Hindlimb muscle (tissue), 1 donor: ENCODE measurements around the gene ECHS1. TPM values are rescaled to one million over a fixed set of nuclear protein-coding genes. Genes with fewer than 3 reads are reported as not detected.

Source experiments
- DNase-seq: peaks from one replicate; pipeline ENCODE4 v3.0.0-alpha.2; 2013
- polyA plus RNA-seq: library from polyadenylated mRNA; unstranded; fragments of 120-200 nt; gene quantifications from one replicate; pipeline ENCODE4 v1.2.1, GENCODE V29; 2013; ENCODE audit not compliant: insufficient read length

The ECHS1 gene
- polyA plus RNA-seq, 1 donor: 152 TPM

DNA sequence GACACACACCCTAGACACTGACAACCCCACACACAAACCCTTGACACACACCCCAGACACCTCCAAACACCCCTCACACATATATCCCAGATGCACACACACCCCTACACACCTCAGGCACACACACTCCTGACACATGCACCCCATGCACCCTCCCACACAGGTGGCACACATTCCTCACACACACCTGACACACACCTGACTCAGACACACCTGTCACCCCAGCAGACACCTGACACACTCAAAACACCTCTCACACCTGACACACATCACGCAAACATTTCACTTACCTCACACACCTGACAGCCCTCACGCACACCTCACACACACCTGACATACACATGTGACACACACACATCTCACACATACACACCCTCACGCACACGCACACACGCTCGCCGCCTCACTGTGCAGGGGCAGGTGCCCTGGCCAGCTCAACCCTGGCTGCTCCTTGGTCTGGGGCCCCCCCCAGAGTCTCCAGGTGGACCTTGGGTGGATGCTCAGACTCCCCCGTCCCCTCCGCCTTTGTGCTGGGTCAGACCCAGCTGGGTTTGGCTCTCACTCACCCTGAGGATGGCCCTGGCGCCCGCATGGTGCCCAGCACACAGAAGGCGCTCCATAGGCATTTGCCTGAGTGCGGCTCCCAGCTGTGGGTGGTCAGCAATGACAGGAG, 33.3 kb downstream of the ECHS1 start:
- no peak for DNase-seq

DNA sequence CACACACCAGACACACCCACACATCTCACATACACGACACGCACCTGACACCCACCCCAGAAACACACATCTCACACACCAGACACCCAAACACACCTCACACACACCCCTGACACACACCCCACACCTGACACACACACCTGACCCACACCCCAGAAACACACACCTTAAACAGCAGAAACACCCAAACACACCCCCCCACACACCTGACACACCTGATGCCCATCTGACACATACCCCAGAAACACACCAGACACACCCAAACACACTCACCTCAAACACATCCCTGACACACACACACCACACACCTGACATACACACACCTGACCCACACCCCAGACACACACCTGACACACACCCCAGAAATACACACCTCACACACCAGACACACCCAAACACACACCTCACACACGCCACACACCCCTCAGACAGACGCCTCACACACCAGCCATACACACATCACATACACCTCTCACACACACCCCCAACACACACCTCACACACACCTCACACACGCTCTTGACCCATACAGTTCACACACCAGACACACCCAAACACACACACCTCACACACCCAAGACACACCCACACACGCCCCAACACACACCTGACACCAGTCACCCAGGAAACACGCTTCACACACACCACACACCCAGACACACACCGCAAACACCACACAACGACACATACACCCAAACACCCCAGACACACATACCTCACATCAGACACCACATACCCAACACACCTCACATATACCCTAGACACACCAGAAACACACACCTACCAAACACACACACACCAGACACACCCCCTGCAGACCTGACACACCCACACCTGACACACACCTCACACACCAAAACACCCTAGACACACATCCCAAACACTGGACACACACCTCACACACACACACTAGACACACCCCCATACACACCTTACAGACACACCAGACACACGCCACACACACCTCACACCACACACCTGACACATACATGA, 34.8 kb downstream of the ECHS1 start:
- DNase-seq: no peak

DNA sequence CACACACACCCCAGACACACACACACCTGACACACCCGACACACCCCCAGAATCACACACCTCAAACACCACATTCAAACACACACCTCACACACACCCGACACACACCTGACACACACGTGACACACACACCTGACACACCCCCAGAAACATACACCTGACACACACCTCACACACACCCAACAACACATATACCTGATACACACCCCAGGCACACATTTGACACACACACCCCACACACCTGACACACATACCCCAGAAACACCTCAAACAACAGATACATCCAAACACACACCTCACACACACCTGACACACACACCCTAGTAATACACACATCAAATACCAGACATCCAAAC, 35.8 kb downstream of the ECHS1 start:
- DNase-seq: no peak

- DNase-seq: no peak
Measured at GRCh38 chr10:133336577-133337369, 36.4 kb downstream of the ECHS1 start, which contains the start of gene CALY. Gene CALY (minus strand): TSS chr10:133336896. CDS start chr10:133328989, 7,907 bp downstream.

GRCh38 chr10:133336118-133336576, 37.0 kb downstream of the ECHS1 start:
- DNase-seq: no peak

GRCh38 chr10:133335246-133336117, 37.7 kb downstream of the ECHS1 start:
- peak; percentile 79 for DNase-seq

DNA sequence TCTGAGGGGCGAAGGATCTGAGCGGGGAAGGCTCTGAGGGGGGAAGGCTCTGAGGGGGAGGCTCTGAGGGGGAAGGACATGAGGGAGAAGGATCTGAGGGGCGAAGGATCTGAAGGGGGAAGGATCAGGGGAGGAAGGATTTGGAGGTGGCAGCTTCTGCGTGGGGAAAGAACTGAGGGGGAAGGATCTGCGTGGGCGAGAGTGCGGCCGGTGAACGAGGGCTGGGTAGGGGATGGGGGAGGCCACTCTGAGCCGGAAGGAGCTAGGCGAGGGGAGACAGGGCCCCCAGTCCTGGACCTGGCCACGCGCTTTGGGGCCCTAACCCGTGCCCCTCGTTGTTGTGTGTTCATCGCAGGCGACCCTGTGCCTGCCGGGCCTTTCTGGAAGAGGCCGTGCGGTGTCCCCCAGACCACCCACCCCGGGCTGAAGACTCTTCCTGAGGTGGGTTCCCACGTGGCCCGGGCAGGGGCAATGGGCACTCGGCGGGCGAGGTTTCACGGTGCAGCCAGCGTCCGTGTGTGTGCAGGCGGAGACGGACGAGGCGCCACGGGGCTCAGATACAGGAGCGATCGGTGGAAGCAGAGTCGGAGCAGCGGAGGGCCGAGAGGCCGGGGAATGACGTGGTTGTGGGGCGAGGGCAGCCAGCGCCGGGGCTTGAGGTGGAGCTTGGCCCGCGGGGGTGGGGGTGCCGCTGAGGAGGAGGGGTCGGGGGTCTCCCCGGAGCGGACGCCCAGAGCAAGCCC, 38.5 kb downstream of the ECHS1 start:
- DNase-seq: no peak

DNA sequence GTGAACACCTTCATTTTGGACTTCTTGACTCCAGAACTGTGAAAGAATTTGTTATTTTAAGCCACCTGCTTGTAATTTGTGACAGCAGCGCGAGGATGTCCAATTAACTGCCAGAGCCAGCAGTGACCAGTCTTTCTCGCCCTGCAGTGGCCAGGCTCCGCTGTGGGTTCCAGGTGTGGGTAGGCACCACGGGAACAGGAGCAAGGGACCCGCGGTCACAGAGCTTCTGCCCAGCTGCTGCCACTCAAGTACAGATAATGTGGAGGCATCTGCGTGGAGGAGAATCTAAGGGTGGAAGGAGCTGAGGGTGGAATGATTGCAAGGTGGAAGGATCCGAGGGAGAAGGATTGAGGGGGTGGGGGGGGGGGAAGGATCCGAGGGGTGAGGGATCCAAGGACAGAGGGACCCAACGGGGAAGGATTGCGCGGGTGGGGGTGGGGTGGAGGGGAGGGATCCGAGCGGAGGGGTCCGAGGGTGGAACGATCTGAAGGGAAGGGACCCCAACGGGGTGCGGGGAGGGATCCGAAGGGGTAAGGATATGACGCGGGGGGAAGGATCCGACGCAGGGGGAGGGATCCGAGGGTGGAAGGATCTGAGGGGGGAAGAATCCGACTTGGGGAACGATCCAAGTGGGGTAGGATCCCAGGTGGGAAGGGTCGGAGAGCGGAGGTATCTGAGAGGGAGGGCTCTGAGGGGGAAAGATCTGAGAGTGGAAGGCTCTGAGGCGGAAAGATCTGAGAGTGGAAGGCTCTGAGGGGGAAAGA, 40.0 kb downstream of the ECHS1 start:
- DNase-seq: no peak

- peak; percentile 88 for DNase-seq
Measured at GRCh38 chr10:133329491-133330202, 43.5 kb downstream of the ECHS1 start.

- DNase-seq: no peak
Measured at GRCh38 chr10:133328358-133329343, 44.5 kb downstream of the ECHS1 start.

DNA sequence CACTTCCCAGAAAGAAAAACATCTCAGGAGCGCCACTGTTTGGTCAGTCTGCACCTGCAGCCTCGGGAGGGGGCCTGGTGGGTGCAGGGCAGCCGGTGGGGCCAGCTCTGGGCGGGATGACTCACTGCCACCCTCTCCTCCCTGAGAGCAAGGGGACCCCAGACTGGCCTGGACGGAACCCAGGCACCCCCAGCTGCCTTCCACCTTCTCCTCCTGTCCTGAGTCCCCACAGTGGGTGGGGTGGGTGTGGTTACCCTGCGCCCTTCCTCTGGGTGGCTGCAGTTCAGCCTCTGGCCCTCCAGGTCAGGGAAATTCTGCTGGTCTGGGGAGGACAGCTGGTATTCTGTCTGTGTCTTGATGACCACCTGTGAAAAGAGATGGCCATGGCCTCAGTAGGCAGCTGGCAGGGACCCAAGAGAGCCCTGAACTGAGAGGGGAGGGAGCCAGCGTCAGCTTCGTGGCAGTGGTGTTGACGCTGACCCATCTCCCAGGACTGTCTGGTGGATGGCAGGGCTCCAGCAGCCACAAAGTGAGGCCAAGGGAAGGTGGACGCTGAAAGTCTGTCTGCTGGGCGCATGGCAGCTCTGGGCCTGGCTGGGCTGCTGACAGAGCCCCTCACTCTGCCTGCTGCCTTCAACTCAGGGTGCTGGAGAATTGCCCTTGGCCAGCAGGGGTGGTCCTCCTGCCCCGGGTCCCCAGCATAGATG, 45.4 kb downstream of the ECHS1 start:
- DNase-seq: no peak

DNA sequence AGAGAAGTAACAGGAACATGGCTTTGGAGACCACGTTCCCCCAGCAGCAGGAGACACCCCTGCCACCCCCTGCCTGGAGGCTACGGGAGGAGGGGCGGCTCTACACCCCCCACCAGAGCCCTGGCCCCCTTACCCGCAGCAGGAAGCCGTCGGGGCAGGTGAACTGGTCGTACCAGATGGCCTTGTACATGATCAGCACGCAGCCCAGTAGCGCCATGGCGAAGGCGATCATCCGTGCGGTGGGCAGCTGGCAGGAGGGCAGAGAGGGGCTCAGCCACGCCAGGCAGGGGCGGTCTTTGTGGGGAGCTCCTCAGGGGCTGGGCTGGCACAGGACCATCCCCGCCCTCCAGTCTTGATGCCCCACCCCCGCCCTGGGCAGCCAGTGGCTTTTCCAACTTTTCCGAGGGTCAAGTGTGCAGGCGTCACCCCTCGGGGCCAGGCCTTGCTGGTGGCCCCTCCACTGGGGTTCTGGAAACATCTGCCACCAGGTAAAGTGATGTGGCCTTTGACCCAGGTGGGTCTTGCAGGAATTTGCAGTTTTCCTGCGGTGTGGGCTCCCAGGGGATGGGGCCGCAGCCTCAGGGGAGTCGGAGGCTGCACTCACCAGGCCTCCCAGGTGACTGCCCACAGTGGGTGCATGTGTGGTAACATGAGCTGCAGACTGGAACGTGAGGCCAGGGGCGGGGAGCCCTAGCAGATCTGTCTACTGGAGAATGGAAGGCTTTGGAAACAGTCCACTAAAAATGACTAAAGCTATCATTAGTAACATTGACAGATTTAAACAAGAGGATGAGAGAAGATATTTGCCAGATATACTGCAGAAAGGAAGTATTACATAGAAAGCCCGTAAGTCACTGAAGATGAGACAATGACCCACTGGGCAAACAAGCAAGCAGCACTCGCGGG, 46.2 kb downstream of the ECHS1 start:
- no peak for DNase-seq

DNA sequence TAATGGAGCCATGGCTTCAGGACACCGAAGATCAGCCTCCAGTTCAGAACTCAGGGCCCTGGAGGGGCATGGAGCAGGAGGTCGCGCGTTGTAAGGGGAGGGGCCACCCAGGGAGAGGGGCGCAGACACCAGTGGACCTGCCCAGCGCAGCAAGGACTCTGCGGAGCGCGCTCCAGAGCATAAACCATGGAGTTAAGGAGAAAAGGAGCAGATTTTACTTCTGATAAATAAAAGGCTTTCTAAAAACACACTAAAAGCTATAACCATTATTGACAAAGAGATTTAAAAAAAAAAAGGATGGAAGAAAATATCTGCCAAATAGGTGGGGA, 47.0 kb downstream of the ECHS1 start:
- DNase-seq: no peak

DNA sequence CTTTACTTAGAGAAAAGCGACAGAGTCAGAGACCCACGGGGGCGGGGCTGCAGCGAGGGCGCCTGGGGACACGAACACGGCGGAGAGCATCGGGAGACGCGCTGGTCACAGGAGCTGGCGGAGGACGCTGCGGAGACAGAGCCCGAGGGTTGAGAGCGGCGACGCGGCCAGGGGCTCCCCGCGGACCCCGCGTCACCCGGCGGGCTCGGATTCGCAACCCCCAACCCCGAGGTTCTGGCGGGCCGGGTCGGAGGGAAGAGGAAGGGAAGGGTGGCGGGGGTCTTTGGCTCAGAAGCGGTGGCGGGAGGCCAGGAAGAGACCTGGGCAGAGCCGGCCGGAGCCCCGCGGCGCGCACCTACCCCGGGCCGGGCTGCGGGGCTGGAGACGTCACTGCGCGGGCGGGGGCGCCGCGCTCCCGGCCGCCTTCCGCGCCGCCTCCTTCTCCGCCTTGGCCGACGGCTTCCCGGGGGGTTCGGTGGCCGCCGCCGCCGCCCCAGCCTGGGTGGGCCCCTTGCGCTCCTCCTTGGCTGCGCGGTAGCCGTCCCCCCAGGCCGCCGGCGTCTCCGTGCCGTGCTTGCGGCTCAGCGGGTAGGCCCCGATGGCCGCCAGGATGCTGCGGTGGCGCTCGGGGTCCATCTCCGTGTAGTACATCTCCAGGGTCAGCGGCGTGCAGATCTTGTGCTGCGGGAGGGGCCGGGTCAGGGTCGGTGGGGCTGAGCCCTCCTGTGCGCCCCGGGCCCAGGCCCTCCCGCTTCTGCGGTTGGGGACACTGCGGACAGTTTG, 47.5 kb downstream of the ECHS1 start:
- no peak for DNase-seq

- DNase-seq: no peak
Measured at GRCh38 chr10:133324857-133325260, 48.3 kb downstream of the ECHS1 start.
